CD4-positive, alpha-beta T cell treated with Interleukin-1 beta for 1 hour (primary cell): ENCODE results near the gene PRPSAP1.
A peak's percentile ranks its signal among the peaks of the same experiment; 100 is the strongest.

Experiments
- DNase-seq, 2 donors: peaks; one replicate each; pipeline ENCODE4 v3.0.0-alpha.2; 2020 to 2022

The PRPSAP1 gene

GRCh38 chr17:76263896-76264295 is 89.8 kb downstream of the PRPSAP1 start:
- DNase-seq, result no peak

GRCh38 chr17:76262732-76263344 is 90.9 kb downstream of the PRPSAP1 start:
- DNase-seq, result peak in 1 of 2 donors; percentile 50

- DNase-seq, result no peak
Measured at GRCh38 chr17:76261421-76262215, 92.1 kb downstream of the PRPSAP1 start.

GRCh38 chr17:76260669-76261068 is 93.0 kb downstream of the PRPSAP1 start:
- no peak for DNase-seq

- no peak for DNase-seq
Measured at GRCh38 chr17:76260220-76260619, 93.5 kb downstream of the PRPSAP1 start.
